ENCODE data around the gene AADACL2.

Gene AADACL2

GRCh38 chr3:151804267-151804666, 70.5 kb downstream of the AADACL2 start:
- no peak for DNase-seq (ENCODE audit: low read depth in 2 of 2)

DNA sequence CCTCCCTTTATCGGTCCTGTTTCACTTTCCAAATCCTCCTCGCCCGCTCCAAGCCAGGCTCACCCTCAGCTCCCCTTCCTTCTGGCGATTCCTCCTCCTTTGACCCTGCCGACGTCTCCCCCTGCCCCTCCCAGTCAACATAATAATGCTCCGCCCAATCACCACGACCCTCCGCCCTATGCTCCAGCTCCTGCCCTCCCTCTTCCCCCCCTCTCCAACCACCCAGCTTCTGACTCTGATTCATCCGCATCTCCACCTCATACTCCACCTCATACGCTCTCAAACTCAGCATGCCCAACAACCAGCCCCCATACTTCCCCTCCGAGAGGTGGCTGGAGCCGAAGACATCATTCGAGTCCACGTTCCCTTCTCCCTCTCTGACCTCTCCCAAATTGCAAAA, 73.1 kb downstream of the AADACL2 start:
- DNase-seq (ENCODE audit: low read depth in 2 of 2), result no peak

Measured in stimulated activated CD4-positive, alpha-beta T cell treated with anti-CD3 and anti-CD28 coated beads, Interleukin-1b, Interleukin-23, amount 100 ng/mL, for 4 hours (primary cell).